Endometrial microvascular endothelial cells (primary cell): ENCODE results near the gene CCIN. TPM values are rescaled to one million over a fixed set of nuclear protein-coding genes. Genes with fewer than 3 reads are reported as not detected.
"Not testable (repeated sequence)": the region's sequence is repeated elsewhere in the genome, so short reads cannot be mapped to it uniquely, and the experiment has no call there.

Experiments
- in situ Hi-C: cut with HindIII; loops from 2 replicates; pipeline ENCODE4 v1.10.0; 2017; ENCODE audit warnings: low sequenced_read_pairs, low pct_unique_long_range_greater_than_20kb; ENCODE audit errors: inconsistent ontology term
- total RNA-seq: library from RNA; depleted of rRNA; stranded (reverse); fragments of >200 nt; gene quantifications from one replicate; pipeline ENCODE4 v1.2.3, GENCODE V29; 2015; ENCODE audit errors: inconsistent ontology term

CCIN gene
- 1.9 TPM for total RNA-seq

GRCh38 chr9:36169166-36169565 is at the start of gene CCIN:
TSS of gene CCIN (plus strand) at chr9:36169388. CDS start at chr9:36169503, 115 bp downstream.
- in situ Hi-C loops = no loop called here

DNA sequence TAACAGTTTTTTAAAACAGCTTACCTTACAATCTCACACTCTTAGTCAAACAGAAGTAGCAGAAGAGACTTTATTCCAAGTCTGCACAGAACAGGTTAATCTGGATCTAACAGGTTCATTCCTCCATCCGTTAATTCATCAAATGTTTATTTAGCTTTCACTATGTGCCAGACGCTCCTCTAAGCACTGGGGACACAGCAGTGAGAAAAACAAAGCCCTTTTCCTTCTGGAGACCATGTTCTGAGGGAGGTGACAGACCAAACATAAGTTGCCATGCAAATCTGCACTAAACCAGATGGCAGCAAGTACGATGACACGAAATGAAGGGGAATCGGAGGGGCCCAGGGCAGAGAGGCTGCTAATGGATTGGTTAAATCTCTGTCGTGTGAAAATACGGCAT is 49.7 kb upstream of the CCIN start:
- in situ Hi-C loops = no loop called here

DNA sequence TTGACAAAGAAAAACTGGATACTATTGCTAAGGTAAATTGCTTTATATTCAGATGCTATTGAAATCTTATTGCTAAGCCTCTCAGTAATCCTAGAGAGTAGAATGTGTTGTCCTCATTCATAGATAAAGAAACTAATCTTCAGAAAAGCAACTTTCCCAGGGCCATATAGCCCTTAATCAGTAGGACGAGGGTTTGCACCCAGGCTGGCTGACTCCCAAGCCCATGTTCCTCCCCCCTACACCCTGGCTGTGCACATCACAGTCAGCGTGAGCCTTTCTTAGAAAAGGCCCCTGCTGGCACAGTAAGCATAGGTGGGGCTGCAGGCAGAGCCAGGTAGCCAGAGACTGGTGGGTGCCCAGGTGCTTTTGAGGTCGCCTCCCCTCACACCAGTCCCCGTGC is 48.5 kb upstream of the CCIN start:
- in situ Hi-C loops = no loop called here

DNA sequence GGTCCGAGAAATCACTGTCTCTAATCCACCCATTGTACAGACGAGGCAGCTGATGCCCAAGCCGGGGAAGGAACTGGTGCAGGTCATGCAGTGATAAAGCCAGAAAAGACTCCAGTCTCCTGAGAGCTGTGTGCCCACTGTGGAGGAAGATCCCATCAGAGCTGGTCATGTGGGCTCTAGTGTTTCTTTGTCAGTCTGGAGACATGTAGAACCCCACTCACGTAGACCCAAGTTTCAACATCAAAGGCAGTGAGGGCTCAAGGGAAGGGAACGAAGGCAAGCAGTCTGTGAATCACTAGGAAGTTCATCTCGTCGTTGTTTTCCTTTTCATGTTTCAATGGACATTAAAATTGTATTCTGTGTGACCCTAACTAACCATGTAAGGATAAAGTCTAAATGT is 47.2 kb upstream of the CCIN start:
- in situ Hi-C loops = no loop called here

DNA sequence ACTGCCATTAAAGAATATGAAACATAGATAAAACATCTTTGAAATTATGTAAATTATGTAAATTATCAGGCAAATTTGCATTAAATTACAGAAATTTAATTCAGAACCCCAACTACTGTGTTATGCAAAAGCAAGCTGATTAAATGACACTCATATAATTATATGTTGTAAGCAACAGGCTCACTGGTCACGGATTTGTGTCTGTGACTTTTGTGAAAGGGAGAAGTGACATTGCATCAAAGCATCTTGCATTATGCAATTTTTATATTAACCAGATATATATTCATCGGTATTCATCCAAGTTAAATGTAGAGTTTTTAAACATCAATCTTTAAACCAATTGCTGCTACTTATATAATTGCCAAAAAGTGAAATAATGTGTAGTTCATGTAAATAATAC is 45.7 kb upstream of the CCIN start:
- in situ Hi-C loops = no loop called here

GRCh38 chr9:36125062-36125855 is 43.9 kb upstream of the CCIN start:
- in situ Hi-C loops = no loop called here

DNA sequence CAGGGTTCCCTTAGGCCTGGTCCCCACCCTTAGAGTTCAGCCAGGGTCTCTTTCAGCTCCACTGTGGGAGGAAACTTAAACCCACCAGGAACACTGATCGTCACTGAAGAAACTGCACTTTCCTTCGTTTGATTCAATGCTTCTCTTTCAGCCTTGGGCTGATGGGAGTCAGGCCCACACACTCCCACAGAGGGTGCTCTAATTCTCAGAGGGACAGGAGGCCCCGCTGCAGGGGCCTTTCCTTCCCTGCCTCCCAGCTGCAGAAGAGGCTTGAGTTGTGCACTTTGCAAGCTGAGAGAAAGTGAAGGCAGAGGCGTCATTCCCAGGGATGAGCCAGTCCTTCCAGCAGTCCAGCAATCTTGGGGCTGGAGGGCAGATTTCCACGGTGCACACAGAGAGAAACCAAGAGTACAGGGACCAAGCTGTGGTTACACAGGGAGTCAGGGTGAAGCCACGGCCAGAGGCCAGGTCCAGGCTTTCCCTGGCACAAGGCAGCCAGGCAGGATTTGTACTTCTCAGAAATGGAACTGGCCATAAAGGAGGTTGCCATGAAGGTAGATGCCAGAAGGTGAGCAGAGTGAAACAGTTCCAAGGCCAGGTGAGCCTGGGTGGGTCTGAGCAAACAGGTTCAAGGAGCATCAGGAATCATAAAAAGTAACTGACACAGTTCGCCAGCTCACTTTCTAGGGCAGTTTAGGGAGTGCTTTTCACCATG is 43.0 kb upstream of the CCIN start:
- in situ Hi-C loops = no loop called here

GRCh38 chr9:36127652-36128244 is 41.4 kb upstream of the CCIN start:
- in situ Hi-C loops = no loop called here

GRCh38 chr9:36128349-36128748 is 40.8 kb upstream of the CCIN start:
- in situ Hi-C loops = no loop called here

DNA sequence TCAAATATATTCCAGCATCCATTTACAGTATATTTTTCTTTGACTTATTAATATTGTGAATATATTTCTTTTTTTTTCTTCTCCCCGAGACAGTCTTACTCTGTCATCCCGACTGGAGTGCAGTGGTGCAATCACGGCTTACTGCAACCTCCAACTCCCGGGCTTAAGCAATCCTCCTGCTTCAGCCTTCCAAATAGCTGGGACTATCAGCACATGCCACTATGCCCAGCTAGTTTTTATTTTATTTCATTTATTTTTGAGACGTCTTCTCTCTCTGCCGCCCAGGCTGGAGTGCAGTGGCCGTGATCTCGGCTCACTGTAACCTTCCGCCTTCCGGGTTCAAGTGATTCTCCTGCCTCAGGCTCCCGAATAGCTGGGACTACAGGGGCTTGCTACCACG is 40.0 kb upstream of the CCIN start:
- in situ Hi-C loops = no loop called here

- in situ Hi-C loops = not testable (repeated sequence)
Observed at GRCh38 chr9:36131666-36132065, 37.5 kb upstream of the CCIN start.

- in situ Hi-C loops = no loop called here
Observed at GRCh38 chr9:36132086-36132485, 37.1 kb upstream of the CCIN start.

DNA sequence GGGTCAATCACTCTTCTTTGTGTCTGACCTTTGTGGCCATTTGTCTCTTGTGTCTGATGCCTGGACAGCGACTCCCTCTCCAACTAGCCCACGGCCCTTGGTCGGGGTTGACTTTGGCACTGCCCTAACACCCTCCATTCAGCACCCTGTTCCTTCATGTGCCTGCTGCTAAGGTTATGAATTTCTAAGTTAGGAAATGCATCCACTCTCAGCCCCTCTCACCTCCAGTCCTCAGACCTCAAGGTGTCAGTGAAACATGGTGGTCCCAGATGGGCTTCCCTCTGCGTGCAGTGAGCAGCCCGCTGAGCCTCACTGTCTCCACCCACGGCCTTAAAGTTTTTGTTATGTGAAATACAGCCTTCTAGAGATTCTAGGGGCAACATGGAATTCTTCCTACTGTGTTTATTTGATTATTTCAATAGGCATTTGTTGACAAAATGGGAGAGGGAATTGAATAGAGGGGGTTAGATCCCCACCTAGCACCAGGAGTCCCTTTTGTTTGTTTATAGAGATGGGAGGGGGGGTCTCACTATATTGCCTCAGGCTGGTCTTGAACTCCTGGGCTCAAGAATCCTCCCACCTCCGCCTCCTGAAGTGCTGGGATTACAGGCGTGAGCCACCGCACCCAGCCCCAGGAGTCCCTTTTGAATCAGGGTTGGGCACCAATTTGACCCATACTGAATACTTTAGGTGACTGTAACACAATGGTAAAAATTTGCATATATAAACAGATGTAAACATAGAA is 34.3 kb upstream of the CCIN start:
- in situ Hi-C loops = no loop called here

GRCh38 chr9:36135741-36136271 is 33.4 kb upstream of the CCIN start:
- in situ Hi-C loops = no loop called here

DNA sequence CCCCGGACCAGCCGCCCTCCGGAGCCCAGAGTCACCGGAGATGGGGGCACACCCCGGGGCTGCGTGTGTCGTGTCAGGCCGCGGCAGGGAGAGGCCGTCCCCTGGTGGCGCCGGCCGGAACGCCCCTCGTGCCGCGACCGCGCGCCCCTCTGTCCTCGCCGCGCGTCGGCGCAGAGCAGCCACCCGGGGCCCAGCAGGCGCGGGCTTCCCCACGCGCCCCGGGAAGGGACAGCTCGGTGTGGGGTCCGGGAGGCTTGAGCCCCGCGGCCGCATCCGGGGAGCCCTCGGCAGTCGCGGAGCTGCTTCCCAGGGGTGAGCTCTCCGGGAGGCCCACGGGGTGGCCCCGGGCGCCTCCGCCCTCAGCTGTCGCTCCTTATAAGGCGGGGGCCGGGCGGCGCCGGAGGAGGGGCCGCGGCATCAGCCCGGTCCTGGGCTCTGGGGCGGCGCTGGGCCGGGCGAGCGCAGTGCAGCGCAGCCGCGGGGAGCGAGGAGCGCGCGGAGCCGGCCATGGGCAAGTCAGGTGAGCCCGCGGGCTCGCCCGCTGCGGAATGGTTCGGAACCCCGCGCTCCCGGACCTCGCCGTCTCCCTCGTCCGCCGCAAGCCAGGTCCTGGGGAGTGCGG is 32.8 kb upstream of the CCIN start, which contains the start of gene GLIPR2:
Gene GLIPR2, plus strand, starts transcription at position 462 of the 622 bp plus-strand sequence. Its CDS starts 46 bp downstream, at position 508.
- in situ Hi-C loops = no loop called here

DNA sequence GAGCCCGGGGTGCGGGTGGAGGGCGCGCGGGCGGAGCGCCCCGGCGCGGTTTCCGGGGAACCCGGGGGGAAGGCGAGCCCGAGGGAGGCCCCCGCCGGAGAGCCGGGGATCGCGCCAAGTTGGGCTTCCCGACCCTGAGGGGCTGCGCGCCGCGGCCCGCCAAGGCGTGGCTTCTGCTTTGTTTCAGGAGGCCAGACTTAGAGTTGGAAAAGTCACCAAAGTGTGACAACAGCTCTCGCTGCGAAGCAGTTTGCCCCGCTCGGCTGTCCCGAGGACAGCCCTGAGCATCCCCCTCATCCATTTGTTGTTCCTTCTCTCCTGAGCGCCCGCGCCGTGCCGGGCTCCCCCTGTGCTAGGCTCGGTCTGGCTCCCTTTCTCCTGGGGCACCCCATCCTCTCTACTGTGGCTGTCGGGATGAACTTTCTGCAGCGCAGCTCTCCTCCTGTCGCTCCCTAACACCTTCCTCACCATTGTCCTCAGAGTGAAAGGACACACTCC is 32.2 kb upstream of the CCIN start:
- in situ Hi-C loops = no loop called here

GRCh38 chr9:36137392-36138004 is 31.7 kb upstream of the CCIN start:
- in situ Hi-C loops = no loop called here

- in situ Hi-C loops = no loop called here
Observed at GRCh38 chr9:36138496-36138895, 30.7 kb upstream of the CCIN start.
